Pericardium fibroblast (primary cell): ENCODE results near the gene DDX56. TPM values are rescaled to one million over a fixed set of nuclear protein-coding genes. Genes with fewer than 3 reads are reported as not detected.

Experiments
- total RNA-seq: library from RNA; depleted of rRNA; stranded (reverse); fragments of >200 nt; gene quantifications from 2 replicates; pipeline ENCODE4 v1.2.3, GENCODE V29; 2015

Gene DDX56, protein sequence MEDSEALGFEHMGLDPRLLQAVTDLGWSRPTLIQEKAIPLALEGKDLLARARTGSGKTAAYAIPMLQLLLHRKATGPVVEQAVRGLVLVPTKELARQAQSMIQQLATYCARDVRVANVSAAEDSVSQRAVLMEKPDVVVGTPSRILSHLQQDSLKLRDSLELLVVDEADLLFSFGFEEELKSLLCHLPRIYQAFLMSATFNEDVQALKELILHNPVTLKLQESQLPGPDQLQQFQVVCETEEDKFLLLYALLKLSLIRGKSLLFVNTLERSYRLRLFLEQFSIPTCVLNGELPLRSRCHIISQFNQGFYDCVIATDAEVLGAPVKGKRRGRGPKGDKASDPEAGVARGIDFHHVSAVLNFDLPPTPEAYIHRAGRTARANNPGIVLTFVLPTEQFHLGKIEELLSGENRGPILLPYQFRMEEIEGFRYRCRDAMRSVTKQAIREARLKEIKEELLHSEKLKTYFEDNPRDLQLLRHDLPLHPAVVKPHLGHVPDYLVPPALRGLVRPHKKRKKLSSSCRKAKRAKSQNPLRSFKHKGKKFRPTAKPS
- 43.9 and 48.8 TPM in 2 replicates for total RNA-seq

DNA sequence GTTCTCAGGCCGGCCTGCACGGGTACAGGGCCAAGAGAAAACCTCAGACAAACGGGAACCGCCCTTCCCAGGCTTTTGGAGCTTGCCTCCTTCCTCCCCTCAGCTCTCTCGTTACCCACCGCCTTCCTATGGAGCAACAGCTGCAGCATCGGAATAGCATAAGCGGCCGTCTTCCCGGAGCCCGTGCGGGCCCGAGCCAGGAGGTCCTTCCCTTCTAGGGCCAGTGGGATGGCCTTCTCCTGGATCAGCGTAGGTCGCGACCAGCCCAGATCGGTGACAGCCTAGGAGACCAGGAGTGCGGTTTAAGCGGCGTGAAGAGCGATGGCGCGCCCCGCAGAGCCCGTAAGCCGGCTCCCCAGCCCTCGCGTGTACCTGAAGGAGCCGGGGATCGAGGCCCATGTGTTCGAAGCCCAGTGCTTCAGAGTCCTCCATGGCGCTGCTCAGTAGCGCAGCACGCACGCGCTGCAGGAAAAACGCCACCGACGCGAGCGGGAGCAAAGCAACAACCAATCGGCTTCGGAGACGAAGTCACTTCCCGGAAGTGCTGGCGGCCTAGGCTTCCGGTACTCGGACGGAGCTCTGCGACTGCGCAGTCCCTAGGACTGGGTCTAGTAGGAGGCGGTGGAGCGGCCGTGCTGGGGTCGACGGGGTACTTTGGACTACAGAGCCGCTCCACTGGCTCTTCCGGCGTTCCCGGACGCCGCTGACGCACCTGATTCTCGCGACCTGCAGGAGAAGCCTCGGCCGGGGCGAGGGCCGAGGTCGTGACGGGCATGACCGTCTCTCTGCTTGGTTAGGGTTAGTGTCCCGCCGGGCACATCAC is at the start of gene DDX56:
TSS of gene DDX56 (minus strand) at position 445 of the 823 bp plus-strand sequence. CDS start at position 432, 13 bp downstream.

DNA sequence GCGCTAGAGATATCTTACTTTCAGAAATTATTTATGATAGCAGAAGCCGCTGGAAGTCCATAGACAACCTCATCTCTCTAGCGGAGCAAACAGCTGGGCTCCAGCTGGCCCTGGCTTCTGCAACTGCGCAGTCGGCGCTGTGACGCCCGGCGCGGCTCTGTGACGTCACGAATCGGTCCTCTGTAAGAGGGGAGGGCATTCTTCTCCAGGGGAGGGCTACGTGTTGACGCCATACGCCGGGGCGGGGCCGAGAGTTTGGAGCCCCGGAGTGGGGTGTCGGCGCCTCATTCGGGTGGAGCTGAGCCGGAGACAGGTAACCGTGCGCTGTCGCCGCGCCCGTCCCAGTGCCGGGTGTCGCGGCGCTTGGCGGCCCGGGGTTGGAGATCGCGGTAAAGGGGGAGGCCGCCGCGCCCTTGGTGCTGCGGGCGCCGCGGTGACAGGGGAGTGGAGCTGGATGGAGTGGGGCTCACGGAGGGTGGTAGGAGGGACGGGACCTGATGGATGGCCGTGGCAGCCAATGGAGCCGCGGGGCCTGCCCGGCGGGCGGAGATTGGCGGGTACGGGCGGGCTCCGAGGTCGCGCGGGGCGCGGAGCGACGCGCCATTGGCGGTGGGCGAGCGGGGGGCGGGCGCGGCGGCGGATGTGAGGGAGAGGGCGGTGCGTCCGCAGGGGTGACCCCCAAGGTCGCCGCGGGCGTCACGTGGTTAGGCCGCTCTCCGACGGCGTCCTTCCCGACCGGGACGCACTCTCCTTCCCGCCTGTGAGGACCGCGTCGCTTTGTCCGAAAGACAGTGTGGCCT is 32.8 kb upstream of the DDX56 start, which contains the start of gene OGDH:
TSS of gene OGDH (plus strand) at position 287 of the 800 bp plus-strand sequence. CDS start 17,717 bp downstream, outside the sequence.

DNA sequence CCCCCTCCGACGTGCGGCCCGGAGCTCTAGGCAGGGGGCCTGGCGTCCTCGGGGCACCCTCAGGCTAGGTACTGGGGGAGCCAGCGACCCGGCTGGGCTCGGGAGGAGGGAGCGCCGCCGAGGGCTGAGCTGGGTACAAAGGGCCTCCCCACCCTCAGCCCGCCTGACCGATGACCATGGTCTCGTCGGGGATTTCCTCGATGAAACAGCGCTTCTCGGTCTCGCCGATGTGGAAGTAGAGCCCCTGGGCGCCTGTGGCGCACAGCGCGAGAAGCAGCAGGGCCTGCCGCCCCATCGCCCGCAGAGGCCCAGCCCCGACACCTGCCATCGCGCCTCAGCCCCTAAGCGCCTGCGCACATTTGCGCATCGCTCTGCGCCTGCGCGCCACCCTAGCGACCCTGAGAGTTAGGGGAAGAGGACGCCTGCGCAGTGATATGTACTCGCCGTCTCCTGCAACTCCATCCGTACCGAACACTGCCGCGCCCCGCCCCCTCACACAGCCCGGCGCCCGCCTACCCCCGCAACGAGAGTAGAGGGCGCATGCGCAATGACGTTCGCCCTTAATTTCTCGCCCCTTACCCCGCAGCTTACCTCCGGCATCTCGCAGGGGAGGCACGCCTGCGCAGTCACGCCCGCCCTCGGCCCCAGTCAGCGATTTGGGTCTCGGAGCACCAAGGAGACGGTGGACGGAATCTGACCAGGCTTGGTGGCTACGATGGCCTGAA is 8.3 kb upstream of the DDX56 start, which contains the start of gene TMED4:
TSS of gene TMED4 (minus strand) at position 353 of the 725 bp plus-strand sequence. CDS start at position 328, 25 bp downstream.

DNA sequence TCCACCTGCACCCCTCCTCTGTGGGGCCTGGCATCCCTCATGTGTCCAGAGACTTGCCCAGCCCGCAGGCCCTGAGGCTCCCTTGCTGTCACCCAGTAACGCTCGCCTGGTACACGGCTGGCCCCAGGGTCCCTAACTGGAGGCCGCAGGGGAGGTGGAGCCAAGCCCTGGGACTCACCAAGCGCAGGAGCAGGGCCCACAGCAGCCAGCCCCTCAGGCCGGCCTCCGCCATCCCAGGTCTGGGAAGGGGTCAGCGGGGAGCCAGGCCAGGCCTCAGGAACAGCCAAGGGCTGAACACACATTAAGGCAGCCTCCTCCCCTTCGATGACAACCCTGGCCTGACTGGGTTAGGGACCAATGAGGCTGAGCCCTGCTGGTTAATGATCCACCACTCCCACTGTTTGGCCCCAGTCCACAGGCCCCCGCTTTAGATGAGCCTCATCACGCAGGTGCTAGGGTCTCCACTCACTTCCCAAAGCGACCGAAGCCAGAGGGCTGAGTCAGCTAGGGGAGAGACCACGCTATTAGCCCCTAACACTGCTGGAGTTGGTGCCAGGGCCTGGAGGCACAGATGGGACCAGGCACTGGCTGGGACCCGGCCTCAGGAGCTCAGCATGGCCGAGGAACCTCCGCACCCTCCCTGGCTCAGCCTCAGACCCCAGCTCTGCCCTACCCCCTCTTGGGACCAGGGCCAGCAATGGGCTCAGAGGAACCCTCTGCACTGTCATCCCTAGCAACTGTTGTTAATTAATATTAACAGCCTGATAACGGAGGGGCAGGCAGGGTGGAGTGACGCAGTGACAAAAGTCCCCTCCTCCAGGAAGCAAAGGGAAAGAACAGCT is 32.5 kb downstream of the DDX56 start, which contains the start of gene NPC1L1:
TSS of gene NPC1L1 (minus strand) at position 303 of the 842 bp plus-strand sequence. CDS start at position 232, 71 bp downstream.

Other genes with a start within 250 kb of the DDX56 start
- 0.58 TPM in 1 of 2 replicates, not detected in the other for gene CAMK2B, start 248.3 kb downstream of the DDX56 start, total RNA-seq
- 26.1 and 51.0 TPM in 2 replicates for gene NUDCD3, start 83.2 kb downstream of the DDX56 start, total RNA-seq
- gene NPC1L1, start 32.6 kb downstream of the DDX56 start, total RNA-seq = not detected in 2 replicates
- 43.8 and 69.2 TPM in 2 replicates for gene TMED4, start 8.3 kb upstream of the DDX56 start, total RNA-seq
- gene OGDH, start 32.7 kb upstream of the DDX56 start, total RNA-seq = 37.4 and 53.9 TPM in 2 replicates
- gene ZMIZ2, start 174.9 kb upstream of the DDX56 start, total RNA-seq = 9.0 and 13.8 TPM in 2 replicates
- gene PPIA, start 222.8 kb upstream of the DDX56 start, total RNA-seq = 2,009 and 2,711 TPM in 2 replicates